Endothelial cell of umbilical vein (primary cell): Measurements from ENCODE around the gene RFC2. TPM values are rescaled to one million over a fixed set of nuclear protein-coding genes. Genes with fewer than 3 reads are reported as not detected.

Source experiments
- BruUV-seq: library from RNA; stranded (reverse); fragments of 400-500 nt; replicated peaks from 2 replicates; lab custom pipeline; 2021; lab: Mats Ljungman, UMichigan
- CTCF ChIA-PET: fragments of 300-600, 350-600 bp; sonication (Branson Sonifier 250); formaldehyde crosslinking; loops from one replicate; lab custom pipeline; 2021; ENCODE audit warnings: antibody characterized with exemption, inconsistent platforms; lab: Charles Lee
- POLR2A ChIA-PET: fragments of 300-600, 350-600 bp; sonication (Branson Sonifier 250); formaldehyde crosslinking; loops from one replicate; lab custom pipeline; 2021; ENCODE audit warnings: antibody characterized with exemption, inconsistent platforms; lab: Charles Lee
- DNase-seq: peaks from one replicate; pipeline ENCODE4 v3.0.0-alpha.2; 2011; ENCODE audit warnings: low read depth, low spot score
- FAIRE-seq: peaks from 2 replicates; lab custom pipeline; 2011; peaks lifted over from hg19 to GRCh38; lab: Jason Lieb, UNC
- H2AFZ ChIP-seq: 2 replicates; pipeline ENCODE4 v1.6.0; 2012; ENCODE audit warnings: low read depth, low read length, control low read depth, inconsistent platforms
- H3K27ac ChIP-seq: 2 replicates; pipeline ENCODE4 v1.5.1; 2011; ENCODE audit warnings: low read depth, mild to moderate bottlenecking, control low read depth, low read length, moderate library complexity; ENCODE audit not compliant: insufficient read depth
- H3K27me3 ChIP-seq, 2 experiments: 2 replicates each; pipeline versions ENCODE4 v1.6.0 to v1.6.1; 2011; ENCODE audit warnings: low read length in 2 of 2, mixed read lengths in 1 of 2; ENCODE audit not compliant: control insufficient read depth in 2 of 2, insufficient read depth in 2 of 2
- H3K36me3 ChIP-seq, 2 experiments: 2 replicates in 1 of 2; 3 replicates in 1 of 2; pipeline ENCODE4 v1.5.1; 2011; ENCODE audit warnings: low read length in 2 of 2, mild to moderate bottlenecking in 1 of 2, moderate library complexity in 1 of 2; ENCODE audit not compliant: control insufficient read depth in 2 of 2, insufficient read depth in 2 of 2; ENCODE audit errors: extremely low read depth in 1 of 2
- H3K4me1 ChIP-seq: 3 replicates; pipeline ENCODE4 v1.5.1; 2011; ENCODE audit warnings: mild to moderate bottlenecking, low read length; ENCODE audit not compliant: control insufficient read depth, insufficient read depth; ENCODE audit errors: extremely low read depth
- H3K4me2 ChIP-seq: 2 replicates; pipeline ENCODE4 v1.6.1; 2011; ENCODE audit warnings: low read length, control low read depth, mixed read lengths; ENCODE audit not compliant: insufficient read depth
- H3K4me3 ChIP-seq, 3 experiments: fragments of 200-600 bp in 1 of 3; sonication (generic), shearing (Covaris generic) in 1 of 3; replicated peaks in 1 of 3; 2 replicates each; pipeline ENCODE4 v1.5.1; 2011 to 2016; ENCODE audit warnings: control low read depth in 3 of 3, low read length in 3 of 3, mild to moderate bottlenecking in 2 of 3, inconsistent platforms in 1 of 3, low read depth in 1 of 3, moderate library complexity in 1 of 3; ENCODE audit not compliant: insufficient read depth in 1 of 3
- H3K79me2 ChIP-seq: 2 replicates; pipeline ENCODE4 v1.6.0; 2012; ENCODE audit warnings: low read length, inconsistent platforms; ENCODE audit not compliant: control insufficient read depth, insufficient read depth
- H3K9ac ChIP-seq: replicated peaks from 2 replicates; pipeline ENCODE3; 2011; ENCODE audit warnings: low read length, control low read depth; ENCODE audit not compliant: insufficient read depth; ENCODE audit errors: extremely low read depth
- H3K9me1 ChIP-seq: replicated peaks from 3 replicates; pipeline ENCODE4 v1.6.0; 2011; ENCODE audit warnings: mild to moderate bottlenecking, low read length; ENCODE audit not compliant: control insufficient read depth, insufficient read depth; ENCODE audit errors: extremely low read depth
- H3K9me3 ChIP-seq: replicated peaks from 2 replicates; pipeline ENCODE4 v1.5.1; 2012; ENCODE audit warnings: low read length, inconsistent platforms; ENCODE audit not compliant: control insufficient read depth, insufficient read depth
- H4K20me1 ChIP-seq: replicated peaks from 2 replicates; pipeline ENCODE3; 2011; ENCODE audit warnings: mild to moderate bottlenecking, low read length; ENCODE audit not compliant: control insufficient read depth, insufficient read depth; ENCODE audit errors: extremely low read depth
- CTCF ChIP-seq, 2 donors: IDR thresholded peaks; 1 replicate in 1 of 2; 2 replicates in 1 of 2; pipeline ENCODE4 v1.5.1; 2011; ENCODE audit warnings: low read length in 2 of 2, mild to moderate bottlenecking in 2 of 2, moderate library complexity in 2 of 2, control low read depth in 1 of 2, inconsistent platforms in 1 of 2, low read depth in 1 of 2; ENCODE audit not compliant: insufficient read depth in 1 of 2; ENCODE audit errors: extremely low read depth in 1 of 2
- EZH2 ChIP-seq: IDR thresholded peaks from 2 replicates; pipeline ENCODE4 v1.6.1; 2012; ENCODE audit warnings: borderline replicate concordance, low read depth, mild to moderate bottlenecking, moderate library complexity, low read length, inconsistent platforms; ENCODE audit not compliant: severe bottlenecking
- FOS ChIP-seq: IDR thresholded peaks from 2 replicates; pipeline ENCODE4 v1.6.1; 2011; ENCODE audit warnings: mild to moderate bottlenecking, low read length, moderate library complexity, borderline replicate concordance; ENCODE audit not compliant: insufficient read depth
- GATA2 ChIP-seq: IDR thresholded peaks from 2 replicates; pipeline ENCODE4 v1.7.0; 2011; ENCODE audit warnings: low read depth, mild to moderate bottlenecking, moderate library complexity, mixed read lengths, low read length; ENCODE audit not compliant: insufficient read length, insufficient read depth
- JUN ChIP-seq: IDR thresholded peaks from 2 replicates; pipeline ENCODE4 v1.6.1; 2011; ENCODE audit warnings: borderline replicate concordance, low read depth; ENCODE audit not compliant: insufficient read length, insufficient read depth
- MAX ChIP-seq: IDR thresholded peaks from 2 replicates; pipeline ENCODE4 v1.6.1; 2011; ENCODE audit not compliant: insufficient read depth, insufficient read length
- MYC ChIP-seq: IDR thresholded peaks from one replicate; pipeline ENCODE4 v1.6.1; 2011; ENCODE audit warnings: mild to moderate bottlenecking, low read depth, low read length
- POLR2A ChIP-seq: IDR thresholded peaks from 2 replicates; pipeline ENCODE4 v1.6.1; 2012; ENCODE audit warnings: low read depth, mild to moderate bottlenecking, control low read depth, low read length
- POLR2AphosphoS5 ChIP-seq: IDR thresholded peaks from 2 replicates; pipeline ENCODE4 v1.6.1; 2012; ENCODE audit warnings: low read depth, mild to moderate bottlenecking, control low read depth, low read length, moderate library complexity; ENCODE audit not compliant: insufficient read depth
- dilution Hi-C: fragments of 300-500 bp; cut with MboI; formaldehyde crosslinking; loops from one replicate; pipeline ENCODE4 v1.15.0; 2019; ENCODE audit warnings: low sequenced_read_pairs; ENCODE audit not compliant: extremely low pct_ligation_motif_present
- intact Hi-C: fragments of 100-400 bp; cut with micrococcal nuclease; formaldehyde crosslinking; loops from one replicate; pipeline ENCODE4 v1.10.0; 2022
- polyA plus RNA-seq, 4 experiments: library from polyadenylated mRNA; depleted of rRNA in 3 of 4; stranded (reverse) in 3 of 4; unstranded in 1 of 4; fragments of >200 nt; gene quantifications; 2 replicates each; pipeline versions ENCODE4 v1.2.1 to v1.2.3, GENCODE V29; 2011 to 2012; ENCODE audit warnings: missing spikeins in 1 of 4
- total RNA-seq: library from RNA; stranded (reverse); gene quantifications from 2 replicates; pipeline ENCODE4 v1.2.3, GENCODE V29; 2021

Gene RFC2
- total and polyA plus RNA-seq, 2 donors (not counting 3 experiments of a cell fraction or from before 2014, with no cell fraction given) = 24.4 to 44.3 TPM

- dilution Hi-C loops = no loop called here
- CTCF ChIA-PET = interaction anchor here (1.5 to 2.1 kb wide), 2 partner anchors 18 to 177 kb away, joined by 10 to 14 read pairs; no protein-coding TSS in a partner anchor
Measured at GRCh38 chr7:74223711-74224510, 30.3 kb downstream of the RFC2 start.

More at GRCh38 chr7:74223711-74224510, 30.3 kb downstream of the RFC2 start:
- H3K27ac ChIP-seq = no peak overlapping the region
- no peak overlapping the region for H3K9ac ChIP-seq
- no peak for DNase-seq
- H2AFZ ChIP-seq = no peak overlapping the region
- H4K20me1 ChIP-seq = no peaks in the 10 kb centered on the region
- TF ChIP-seq MAX (no peak), CTCF (IDR thresholded peaks at IDR 0.05; ENCODE audit: extremely low read depth in 1 of 2, insufficient read depth in 1 of 2, low read depth in 1 of 2, low read length in 2 of 2) (no peak), EZH2 (no peak), GATA2 (no peak), MYC (no peak), POLR2AphosphoS5 (no peak), POLR2A (no peak), JUN (no peak), FOS (no peak)
- H3K36me3 ChIP-seq = no peaks in the 10 kb centered on the region
- H3K4me1 ChIP-seq = no peaks in the 10 kb centered on the region
- no peaks in the 10 kb centered on the region for H3K79me2 ChIP-seq
- POLR2A ChIA-PET = no interaction called here
- H3K9me3 ChIP-seq = no peaks in the 10 kb centered on the region
- BruUV-seq = no TSS peak
- no peaks in the 10 kb centered on the region for H3K27me3 ChIP-seq
- intact Hi-C loops = no loop called here
- no peak overlapping the region for H3K4me3 ChIP-seq
- no peak for FAIRE-seq
- H3K9me1 ChIP-seq = no peaks in the 10 kb centered on the region
- no peak overlapping the region for H3K4me2 ChIP-seq
